HG03159 (cell line): ENCODE measurements around the gene RNASEH2C.
"Not testable (repeated sequence)": the region's sequence is repeated elsewhere in the genome, so short reads cannot be mapped to it uniquely, and the experiment has no call there.

ENCODE experiments used
- ATAC-seq: cut with Tn5 transposase; IDR thresholded peaks from one replicate; pipeline ENCODE4 v1.9.1; 2021; ENCODE audit warnings: mild to moderate bottlenecking, moderate library complexity; ENCODE audit not compliant: unreplicated experiment

Gene RNASEH2C

DNA sequence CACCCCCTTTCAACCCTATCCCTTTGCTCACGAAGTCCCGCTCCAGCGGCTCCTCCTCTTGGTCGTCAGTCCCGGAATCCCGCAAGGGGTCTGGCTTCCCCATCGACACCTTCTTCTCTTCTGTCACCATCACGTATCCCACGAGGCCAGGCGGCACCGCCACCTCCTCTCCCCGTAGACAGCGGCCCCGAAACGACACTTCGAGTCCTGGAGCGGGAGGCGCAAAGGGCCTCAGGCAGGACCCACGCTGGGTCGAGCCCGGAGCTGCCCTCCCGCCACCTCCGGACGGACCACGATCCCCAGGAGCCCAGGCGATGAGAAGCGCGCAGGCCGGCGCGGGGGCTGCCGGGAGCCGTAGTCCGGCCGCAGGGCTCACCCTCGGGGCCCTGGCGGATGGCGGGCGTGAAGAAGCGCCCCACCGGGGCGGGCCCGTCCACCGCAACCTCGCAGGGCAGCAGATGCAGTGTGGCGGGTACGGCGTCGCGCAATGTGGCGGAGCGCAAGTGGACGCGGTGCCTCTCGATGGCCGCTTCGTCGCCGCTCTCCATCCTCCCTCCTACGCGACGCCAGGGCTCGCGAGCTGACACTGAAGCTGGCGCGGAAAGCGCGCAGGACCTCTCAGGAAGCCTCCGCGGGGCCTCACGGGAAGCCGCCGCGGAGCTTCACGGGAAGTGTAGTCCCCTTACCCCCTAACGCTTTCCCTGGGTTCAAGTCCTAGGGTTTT is at the start of gene RNASEH2C:
RNASEH2C (minus strand) TSS at position 588 of the 724 bp plus-strand sequence; CDS start at position 548, 40 bp downstream.
- ATAC-seq: peak; percentile 62

DNA sequence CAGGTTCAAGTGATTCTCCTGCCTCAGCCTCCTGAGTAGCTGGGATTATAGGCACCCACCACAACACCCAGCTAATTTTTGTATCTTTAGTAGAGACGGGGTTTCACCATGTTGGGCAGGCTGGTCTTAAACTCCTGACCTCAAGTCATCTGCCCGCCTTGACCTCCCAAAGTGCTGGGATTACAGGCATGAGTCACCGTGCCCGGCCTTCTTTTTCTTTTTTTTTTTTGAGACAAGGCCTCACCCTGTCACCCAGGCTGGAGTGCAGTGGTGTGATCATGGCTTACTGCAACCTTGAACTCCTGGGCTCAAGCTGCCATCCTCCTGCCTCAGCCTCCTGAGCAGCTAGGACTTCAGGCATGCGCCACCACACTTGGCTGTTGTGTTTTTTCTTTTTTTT is 47.2 kb upstream of the RNASEH2C start:
- not testable (repeated sequence) for ATAC-seq

DNA sequence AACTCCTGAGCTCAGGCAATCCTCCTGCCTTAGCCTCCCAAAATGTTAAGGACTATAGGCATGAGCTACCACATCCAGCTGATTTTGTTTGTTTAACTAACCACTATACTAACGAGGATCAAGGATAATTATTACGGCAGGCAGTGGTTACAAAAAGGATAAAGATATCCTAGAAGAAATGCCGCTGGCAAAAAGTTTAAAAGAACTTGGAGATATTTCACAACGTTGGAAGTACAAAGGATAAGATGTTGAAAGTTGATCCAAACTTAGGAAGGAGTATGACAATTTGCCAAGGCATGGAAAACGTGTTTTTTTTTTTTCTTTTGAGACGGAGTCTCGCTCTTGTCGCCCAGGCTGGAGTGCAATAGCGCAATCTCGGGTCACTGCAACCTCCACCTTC is 46.8 kb upstream of the RNASEH2C start:
- ATAC-seq: no peak

DNA sequence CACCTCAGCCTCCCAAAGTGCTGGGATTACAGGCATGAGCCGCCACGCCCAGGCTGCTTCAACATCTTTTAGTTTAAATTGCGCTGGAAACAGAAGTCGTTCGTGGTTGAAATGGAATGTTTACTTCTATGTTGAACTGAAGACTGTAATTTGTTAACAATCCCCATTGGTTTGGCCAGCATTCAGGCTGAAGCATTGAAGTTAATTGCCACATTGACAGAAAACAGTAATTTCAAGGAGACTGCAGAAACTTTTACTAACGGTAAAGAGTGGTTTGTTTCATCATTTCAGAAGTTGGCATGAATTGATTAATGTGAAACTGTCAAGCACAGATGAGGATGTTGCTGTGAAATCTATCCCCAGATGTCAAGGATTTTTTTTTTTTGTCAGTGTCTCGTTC is 45.9 kb upstream of the RNASEH2C start:
- no peak for ATAC-seq

DNA sequence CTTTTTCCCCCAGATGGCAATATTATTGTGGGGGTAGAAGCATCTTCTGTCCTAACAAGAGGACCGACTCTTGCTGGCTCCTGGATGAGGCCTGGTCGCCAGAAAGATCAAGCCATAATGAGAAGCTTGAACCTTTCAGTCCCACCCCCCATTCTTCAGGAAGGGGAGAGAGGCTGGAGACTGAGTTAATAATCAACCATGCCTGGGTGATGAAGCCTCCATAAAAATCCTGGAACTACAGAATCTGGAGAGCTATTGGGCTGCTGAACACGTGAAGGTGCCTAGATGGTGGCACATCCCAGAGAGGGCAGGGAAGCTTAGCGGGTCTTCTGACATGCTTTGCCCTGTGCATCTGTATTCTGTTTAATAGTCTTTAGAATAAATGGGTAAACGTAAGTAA is 43.8 kb upstream of the RNASEH2C start:
- ATAC-seq: no peak

DNA sequence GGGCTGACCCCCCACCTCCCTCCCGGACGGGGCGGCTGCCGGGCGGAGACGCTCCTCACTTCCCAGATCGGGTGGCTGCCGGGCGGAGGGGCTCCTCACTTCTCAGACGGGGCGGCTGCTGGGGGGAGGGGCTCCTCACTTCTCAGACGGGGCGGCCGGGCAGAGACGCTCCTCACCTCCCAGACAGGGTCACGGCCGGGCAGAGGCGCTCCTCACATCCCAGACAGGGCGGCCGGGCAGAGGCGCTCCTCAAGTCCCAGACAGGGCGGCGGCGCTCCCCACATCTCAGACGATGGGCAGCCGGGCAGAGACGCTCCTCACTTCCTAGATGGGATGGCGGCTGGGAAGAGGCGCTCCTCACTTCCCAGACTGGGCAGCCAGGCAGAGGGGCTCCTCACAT is 42.2 kb upstream of the RNASEH2C start:
- ATAC-seq: not testable (repeated sequence)

DNA sequence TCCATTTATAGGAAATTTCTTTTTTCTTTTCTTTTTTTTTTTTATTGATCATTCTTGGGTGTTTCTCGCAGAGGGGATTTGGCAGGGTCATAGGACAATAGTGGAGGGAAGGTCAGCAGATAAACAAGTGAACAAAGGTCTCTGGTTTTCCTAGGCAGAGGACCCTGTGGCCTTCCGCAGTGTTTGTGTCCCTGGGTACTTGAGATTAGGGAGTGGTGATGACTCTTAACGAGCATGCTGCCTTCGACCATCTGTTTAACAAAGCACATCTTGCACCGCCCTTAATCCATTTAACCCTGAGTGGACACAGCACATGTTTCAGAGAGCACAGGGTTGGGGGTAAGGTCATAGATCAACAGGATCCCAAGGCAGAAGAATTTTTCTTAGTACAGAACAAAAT is 41.6 kb upstream of the RNASEH2C start:
- ATAC-seq: not testable (repeated sequence)

DNA sequence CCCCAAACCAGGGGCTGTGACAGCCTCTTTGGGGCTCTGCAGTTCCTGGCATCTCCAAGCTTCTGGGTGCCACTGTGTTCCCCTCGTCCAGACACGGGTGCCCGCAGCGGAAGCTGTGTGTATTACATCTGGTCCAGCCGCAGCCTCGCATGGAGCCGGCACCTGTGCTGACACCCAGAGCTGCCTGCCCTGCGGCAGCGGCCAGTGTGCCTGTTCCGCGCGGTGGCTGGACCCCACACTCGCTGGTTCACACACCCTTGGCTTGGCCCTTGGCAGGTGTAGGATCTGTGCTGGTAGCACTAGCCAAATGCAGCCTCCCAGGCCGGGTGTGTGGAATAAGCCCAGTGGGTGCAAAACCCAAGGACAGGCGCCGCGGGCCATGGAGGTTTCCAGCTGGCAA is 24.5 kb upstream of the RNASEH2C start:
- ATAC-seq: no peak

DNA sequence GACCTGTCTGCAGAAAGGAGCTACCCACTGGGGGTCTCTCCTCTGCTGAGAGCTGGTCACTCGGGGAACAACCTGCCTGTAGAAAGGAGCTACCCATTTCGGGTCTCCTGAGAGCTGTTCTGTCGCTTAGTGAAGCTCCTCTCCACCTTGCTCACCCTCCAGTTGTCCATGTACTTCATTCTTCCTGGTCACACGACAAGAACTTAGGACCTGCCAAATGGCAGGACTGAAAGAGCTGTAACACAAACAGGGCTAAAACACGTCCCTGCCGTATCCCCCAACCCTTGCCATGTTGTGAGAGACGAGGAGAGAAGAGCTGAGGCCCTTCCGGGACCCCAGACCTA is 24.1 kb upstream of the RNASEH2C start:
- no peak for ATAC-seq

DNA sequence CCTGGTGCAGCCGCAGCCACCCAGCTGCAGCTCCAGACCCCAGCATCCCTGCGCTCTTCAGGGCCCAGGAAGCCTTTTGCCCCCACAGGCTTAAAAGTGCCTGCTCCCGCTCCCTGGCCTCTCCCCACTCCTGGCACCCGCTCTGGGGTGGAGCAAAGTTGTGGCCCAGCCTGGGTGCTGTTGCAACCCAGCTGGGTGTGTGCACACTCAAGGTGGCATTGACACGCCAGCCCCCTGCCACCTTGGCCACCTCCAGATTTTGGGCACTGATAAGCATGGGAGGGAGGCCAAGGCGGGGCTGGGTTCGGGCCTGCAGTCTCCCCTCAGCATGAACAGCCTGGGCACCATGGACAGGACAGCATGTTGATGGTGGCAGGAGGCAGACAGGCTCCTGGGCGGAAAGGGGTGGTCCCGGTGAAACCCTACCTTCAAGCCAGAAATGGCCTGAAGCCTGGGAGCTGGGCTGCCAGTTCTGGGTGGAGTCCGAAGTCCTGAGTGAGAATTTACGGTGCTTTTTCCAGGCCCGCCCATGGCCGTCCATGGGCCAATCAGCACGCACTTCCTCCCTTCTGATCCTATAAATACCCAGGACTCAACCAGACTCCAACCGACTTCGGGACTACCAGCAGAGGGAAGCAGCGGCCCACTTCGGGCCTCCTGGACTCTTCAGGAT is 23.6 kb upstream of the RNASEH2C start:
- no peak for ATAC-seq

DNA sequence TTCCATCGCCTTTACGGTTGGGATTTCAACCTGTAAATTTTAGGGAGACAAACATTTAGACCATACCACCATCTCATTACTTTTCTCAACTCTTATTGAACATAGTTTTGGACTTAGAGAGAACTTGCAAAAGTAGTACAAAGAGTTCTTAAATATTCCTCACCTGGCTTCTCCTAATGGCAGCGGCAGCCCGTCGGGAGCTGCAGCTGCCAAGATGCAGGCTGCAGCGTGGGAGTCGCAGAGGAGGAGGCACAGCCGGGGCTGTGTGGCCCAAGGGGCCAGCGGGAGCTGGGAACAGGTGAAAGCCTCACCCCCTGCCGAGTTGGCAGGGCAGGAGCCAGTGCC is 23.1 kb upstream of the RNASEH2C start:
- no peak for ATAC-seq

DNA sequence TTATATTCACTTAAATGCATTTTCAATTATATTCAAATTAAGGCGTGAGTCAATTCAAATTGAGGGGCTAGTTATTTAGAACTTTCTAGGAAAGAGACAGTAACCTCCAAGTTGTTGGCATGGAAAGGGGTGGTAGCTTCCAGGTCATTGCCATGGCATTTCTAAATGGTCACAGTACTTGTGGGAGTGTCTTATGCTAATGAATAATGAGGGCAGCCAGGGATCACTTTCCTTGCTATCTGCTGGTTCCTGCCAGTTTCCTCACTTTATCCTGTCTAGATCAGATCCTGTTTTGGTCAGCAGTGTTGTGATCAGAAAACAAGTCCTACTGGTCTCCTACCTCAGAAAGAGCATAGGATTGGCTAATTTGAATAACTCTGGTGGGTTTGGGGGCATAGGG is 21.8 kb upstream of the RNASEH2C start:
- ATAC-seq: no peak

DNA sequence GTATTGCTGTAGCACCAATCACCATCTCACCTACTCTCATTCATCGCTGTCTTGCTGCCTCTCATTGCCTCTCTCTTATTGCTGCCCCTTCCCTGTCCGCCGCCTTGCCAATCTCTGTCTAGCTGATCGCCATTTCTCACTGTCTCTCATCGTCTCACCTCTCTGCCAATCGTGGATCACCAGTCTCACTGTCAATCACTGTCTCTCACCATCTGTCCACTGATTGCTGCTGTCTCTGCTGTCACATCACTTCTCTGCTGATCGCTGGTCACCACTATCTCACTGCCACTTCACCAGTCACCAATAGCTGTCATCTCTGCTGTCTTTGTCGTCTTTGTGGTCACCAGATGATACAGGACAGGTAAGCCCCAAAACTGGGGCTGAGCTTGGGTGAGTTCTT is 20.6 kb upstream of the RNASEH2C start:
- ATAC-seq: no peak

DNA sequence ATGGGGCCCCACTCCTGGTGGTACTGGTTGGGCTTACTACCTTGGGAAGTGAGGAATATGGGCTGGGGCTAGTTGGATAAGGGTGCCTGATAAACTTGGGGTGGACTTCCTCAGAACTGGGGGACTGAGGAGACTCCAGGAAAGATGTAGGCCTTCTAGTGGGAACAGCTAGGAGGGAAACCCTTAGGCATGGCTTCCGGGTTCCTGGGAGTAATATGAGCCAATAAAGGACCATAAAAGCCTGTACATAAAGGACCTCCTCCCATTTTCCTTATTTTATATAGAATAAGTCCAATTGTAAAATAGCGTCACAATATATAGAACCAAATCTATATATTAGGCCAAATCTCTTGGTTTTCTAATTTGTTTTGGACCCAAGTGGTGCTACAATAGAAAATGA is 18.4 kb upstream of the RNASEH2C start:
- ATAC-seq: no peak

DNA sequence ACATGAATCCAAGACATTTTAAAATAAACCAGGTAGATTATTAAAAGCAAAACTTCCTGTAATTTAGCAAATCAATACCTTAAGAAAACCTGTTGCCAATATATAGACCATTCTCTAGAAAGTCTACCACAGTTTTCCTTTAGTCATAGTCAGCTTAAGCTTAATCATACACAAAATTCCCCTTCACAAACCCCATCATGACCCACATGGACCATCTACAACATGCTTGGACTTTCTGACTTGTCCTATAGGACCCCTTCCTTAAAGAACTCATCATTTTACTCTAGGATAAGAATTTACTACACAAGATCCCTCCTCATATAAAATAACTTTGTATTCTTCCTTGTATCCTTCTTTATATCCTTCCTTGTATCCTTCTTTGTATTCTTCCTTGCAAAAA is 16.2 kb upstream of the RNASEH2C start:
- no peak for ATAC-seq

DNA sequence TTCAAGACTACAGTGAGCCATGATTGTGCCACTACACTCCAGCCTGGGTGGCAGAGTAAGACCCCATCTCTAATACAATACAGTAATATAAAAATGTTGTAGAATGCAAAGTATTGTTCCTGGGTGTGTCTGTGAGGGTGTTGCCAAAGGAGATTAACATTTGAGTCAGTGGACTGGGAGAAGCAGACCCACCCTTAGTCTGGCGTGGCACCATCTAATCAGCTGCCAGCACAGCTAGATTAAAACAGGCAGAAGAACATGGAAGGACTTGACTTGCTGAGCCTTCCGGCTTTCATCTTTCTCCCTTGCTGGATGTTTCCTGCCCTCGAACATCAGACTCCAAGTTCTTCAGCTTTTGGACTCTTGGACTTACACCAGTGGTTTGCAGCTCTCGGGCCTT is 14.5 kb upstream of the RNASEH2C start:
- not testable (repeated sequence) for ATAC-seq

DNA sequence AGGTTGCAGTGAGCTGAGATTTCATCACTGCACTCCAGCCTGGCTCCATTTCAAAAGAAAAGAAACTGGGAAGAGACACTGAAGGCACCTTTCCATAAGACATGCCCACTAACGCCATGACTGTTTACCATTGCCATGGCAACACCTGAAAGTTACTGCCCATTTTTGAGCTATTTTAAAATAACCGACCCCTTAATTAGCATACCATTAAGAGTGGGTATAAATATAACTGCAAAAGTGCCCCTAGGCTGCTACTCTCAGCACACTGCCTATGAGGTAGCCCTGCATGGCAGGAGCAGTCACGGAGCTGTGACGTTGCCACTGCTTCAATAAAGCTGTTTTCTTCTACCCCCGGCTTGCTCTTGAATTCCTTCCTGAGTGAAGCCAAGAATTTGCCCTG is 9.9 kb upstream of the RNASEH2C start:
- no peak for ATAC-seq

DNA sequence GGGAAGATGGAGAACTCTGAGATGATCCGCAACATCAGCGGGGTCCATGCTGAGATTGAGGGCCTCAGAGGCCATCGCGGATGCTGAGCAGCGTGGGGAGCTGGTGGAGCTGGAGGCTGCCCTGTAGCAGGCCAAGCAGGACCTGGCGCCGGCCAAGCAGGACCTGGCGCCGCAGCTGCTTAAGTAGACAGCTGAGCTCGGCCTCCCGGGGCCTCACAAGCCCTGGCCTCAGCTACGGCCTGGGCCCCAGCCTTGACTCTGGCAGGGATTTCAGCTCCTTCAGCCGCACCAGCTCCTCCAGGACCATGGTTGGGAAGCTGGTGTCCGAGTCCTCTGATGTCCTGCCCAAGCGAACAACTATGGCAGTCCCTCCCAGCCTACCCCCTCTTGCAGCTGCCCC is 7.3 kb upstream of the RNASEH2C start:
- ATAC-seq: no peak

DNA sequence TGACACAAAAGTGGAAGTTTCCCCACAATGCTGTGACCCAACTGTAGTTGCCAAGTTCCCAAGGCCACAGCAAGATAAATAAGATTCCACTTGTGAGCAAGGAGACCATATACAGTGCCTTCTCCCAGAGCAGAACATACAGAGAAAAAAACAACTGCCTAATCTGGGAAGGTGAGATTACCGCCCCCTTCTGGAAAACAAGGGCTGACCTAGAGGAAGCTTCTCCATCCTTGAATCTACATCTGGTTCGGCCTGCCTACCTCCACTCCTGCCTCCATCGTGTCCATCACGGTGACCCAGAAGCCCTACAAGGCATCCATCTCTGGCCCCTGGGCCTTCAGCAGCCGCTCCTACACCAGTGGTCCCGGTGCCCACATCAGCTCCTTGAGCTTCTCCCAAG is 6.1 kb upstream of the RNASEH2C start:
- no peak for ATAC-seq

DNA sequence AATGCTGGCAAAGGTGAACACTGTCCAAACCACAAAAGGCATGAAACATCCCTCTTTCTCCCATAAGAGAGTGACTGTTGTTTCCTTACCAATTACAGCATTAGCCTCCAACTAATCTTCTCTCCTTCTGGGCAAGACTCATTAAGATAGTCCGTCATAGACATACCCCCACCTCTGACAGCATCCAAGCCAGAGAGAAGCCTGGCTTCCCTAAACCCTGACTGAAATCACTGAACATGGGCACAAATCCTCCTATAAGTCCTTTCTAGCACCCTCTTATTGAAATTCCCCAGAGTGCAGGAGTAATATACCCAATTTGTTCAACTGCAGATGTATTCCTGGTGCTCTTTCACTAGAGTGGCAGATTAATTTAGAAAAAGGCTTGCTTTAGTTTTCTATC is 1.7 kb upstream of the RNASEH2C start:
- ATAC-seq: no peak

DNA sequence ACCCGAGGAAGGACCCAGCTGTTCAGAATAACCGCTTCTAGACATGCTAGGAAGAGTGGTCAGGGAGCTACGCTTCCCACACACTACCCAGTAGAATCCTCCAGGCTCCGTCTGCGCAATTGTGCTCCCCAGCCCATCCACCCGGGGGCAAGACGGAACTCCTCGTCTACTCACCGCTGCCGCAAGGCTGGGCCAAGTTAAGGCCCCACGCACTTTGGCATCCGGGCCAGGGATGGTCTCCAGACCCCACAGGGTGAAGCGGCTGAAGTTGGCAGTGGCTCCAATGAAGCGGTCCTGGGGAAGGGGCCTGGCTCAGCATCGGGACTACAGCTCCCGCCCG is 757 bp downstream of the RNASEH2C start:
- ATAC-seq: peak; percentile 24

DNA sequence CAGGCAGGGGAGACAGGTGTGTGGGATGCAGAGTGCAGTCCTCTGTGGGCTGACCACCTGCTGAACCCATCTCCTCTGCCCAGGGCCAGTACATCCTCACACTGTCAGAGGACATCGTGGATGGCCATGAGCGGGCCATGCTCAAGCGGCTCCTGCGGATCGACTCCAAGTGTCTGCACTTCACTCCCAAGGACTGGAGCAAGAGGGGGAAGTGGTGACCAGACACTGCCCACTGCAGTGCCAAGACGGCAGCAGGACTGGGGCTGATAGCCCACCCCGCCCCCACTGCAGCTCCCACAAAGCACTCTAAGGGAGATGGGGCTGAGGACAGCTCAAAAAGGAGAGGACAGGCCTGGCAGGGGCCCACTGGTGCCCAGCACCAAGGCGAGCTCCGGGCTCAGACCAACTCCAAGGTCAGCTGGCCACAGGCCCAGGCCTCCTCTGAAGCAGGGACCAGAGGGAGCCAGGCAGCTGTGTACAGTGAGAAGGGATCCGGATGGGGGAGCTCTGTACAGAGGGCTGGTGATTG is 1.6 kb downstream of the RNASEH2C start:
- no peak for ATAC-seq

DNA sequence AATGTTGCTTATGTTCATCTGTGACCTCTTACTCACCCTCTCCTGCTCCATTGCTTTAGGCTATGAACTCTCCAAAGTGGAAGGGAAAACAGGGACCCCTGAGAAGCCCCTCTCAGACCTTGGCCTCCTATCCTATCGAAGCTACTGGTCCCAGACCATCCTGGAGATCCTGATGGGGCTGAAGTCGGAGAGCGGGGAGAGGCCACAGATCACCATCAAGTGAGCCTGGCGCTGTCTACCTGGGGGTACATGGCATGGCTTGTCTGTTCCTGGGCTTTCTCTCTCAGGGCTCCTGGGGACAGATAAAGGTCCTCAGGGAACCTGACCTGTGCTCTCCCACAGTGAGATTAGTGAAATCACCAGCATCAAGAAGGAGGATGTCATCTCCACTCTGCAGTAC is 2.1 kb downstream of the RNASEH2C start:
- ATAC-seq: no peak
